Sigmoid colon (tissue), 7 donors: ENCODE measurements around the gene SIM1. TPM values are rescaled to one million over a fixed set of nuclear protein-coding genes. Genes with fewer than 3 reads are reported as not detected.

ENCODE experiments used
- DNase-seq: peaks from one replicate; pipeline ENCODE4 v3.0.0-alpha.2; 2019
- H3K27ac ChIP-seq, 4 donors: fragments of 200-600 bp; sonication (generic); one replicate each; pipeline ENCODE4 v1.5.1; 2016 to 2019; ENCODE audit warnings: mild to moderate bottlenecking in 1 of 4
- H3K27me3 ChIP-seq, 3 donors: fragments of 200-600 bp; sonication (generic); one replicate each; pipeline ENCODE4 v1.5.1; 2019; ENCODE audit warnings: mild to moderate bottlenecking in 1 of 3
- H3K36me3 ChIP-seq, 4 donors: fragments of 200-600 bp; sonication (generic); one replicate each; pipeline ENCODE4 v1.5.1; 2016 to 2019
- H3K4me1 ChIP-seq, 4 donors: fragments of 200-600 bp; sonication (generic); one replicate each; pipeline ENCODE4 v1.5.1; 2017 to 2019
- H3K4me3 ChIP-seq, 4 donors: fragments of 200-600 bp; sonication (generic); one replicate each; pipeline ENCODE4 v1.5.1; 2017 to 2019; ENCODE audit warnings: mild to moderate bottlenecking in 2 of 4, moderate library complexity in 1 of 4
- H3K9me3 ChIP-seq, 4 donors: fragments of 200-600 bp in 3 of 4; sonication (generic) in 3 of 4; one replicate each; pipeline versions ENCODE4 v1.5.1 to v1.6.1; 2013 to 2019
- CTCF ChIP-seq, 4 experiments: fragments of 450-650 bp in 3 of 4; fragments of 200-600 bp in 1 of 4; IDR thresholded peaks; one replicate each; pipeline ENCODE4 v1.5.1; 2016 to 2019; ENCODE audit warnings: antibody characterized with exemption in 4 of 4, mild to moderate bottlenecking in 3 of 4, moderate library complexity in 2 of 4
- EP300 ChIP-seq, 4 donors: sonication (generic); formaldehyde crosslinking; IDR thresholded peaks; one replicate each; pipeline ENCODE4 v1.6.1; 2017; ENCODE audit warnings: antibody characterized with exemption in 4 of 4
- POLR2A ChIP-seq, 2 donors: fragments of 450-650 bp; IDR thresholded peaks; one replicate each; pipeline ENCODE4 v1.6.1; 2016; ENCODE audit warnings: antibody characterized with exemption in 2 of 2, mild to moderate bottlenecking in 2 of 2, moderate library complexity in 2 of 2
- POLR2AphosphoS5 ChIP-seq, 4 donors: sonication (generic); formaldehyde crosslinking; IDR thresholded peaks; one replicate each; pipeline ENCODE4 v1.6.1; 2017; ENCODE audit warnings: antibody characterized with exemption in 4 of 4
- WGBS, 2 donors: extraction: QIAGEN DNeasy Blood & Tissue Kit; methylation state at CpG; one replicate each; pipeline ENCODE4 v1.1.7; 2013; 5-methylcytosine and 5-hydroxymethylcytosine counted together
- intact Hi-C: fragments of 100-400 bp; cut with DNase I; formaldehyde crosslinking; loops from one replicate; pipeline ENCODE4 v1.15.1; 2023
- polyA plus RNA-seq, 3 donors: library from polyadenylated mRNA; stranded (reverse); fragments of 200-250 nt; gene quantifications; one replicate each; pipeline ENCODE4 v1.2.3, GENCODE V29; 2013
- total RNA-seq, 4 donors: library from RNA; depleted of rRNA; stranded (reverse); fragments of >200 nt; gene quantifications; one replicate each; pipeline ENCODE4 v1.1.0, GENCODE V29; 2016
- donor health status: healthy with polysubstance abuse.
- donor health status: Bipolar disorder and iron deficiency.
- donor health status: healthy.

SIM1 gene
- total and polyA plus RNA-seq, 7 donors: not detected

- intact Hi-C loops: no loop called here
- TF ChIP-seq CTCF (IDR thresholded peaks at IDR 0.05) (no peak), EP300 (IDR thresholded peaks at IDR 0.05) (no peak), POLR2A (IDR thresholded peaks at IDR 0.05) (no peak), POLR2AphosphoS5 (IDR thresholded peaks at IDR 0.05) (no peak)
- Histone ChIP-seq H3K4me3 (no peak overlapping the region), H3K27me3 (peaks cover 0 to 10% (median 0%) of the 10 kb centered on the region in 3 donors), H3K4me1 (no peaks in the 10 kb centered on the region), H3K27ac (no peak overlapping the region), H3K9me3 (no peaks in the 10 kb centered on the region), H3K36me3 (no peaks in the 10 kb centered on the region)
- WGBS, 2 donors: 86 to 91% methylated on average over 2 of the region's 2 CpGs
- DNase-seq: no peak
These were observed 25.3 kb upstream of the SIM1 start for GRCh38 chr6:100490065-100490464.

GRCh38 chr6:100488244-100488643 lies 23.5 kb upstream of the SIM1 start:
- WGBS, 2 donors: 82 to 84% methylated on average over 5 of the region's 5 CpGs
- H3K36me3 ChIP-seq: no peaks in the 10 kb centered on the region
- no peak overlapping the region for H3K4me3 ChIP-seq
- no peaks in the 10 kb centered on the region for H3K4me1 ChIP-seq
- intact Hi-C loops: no loop called here
- H3K27ac ChIP-seq: no peak overlapping the region
- no peak for DNase-seq
- H3K9me3 ChIP-seq: no peaks in the 10 kb centered on the region
- no peak for TF ChIP-seq POLR2AphosphoS5 (IDR thresholded peaks at IDR 0.05)
- no peak for TF ChIP-seq CTCF (IDR thresholded peaks at IDR 0.05)
- TF ChIP-seq POLR2A (IDR thresholded peaks at IDR 0.05): no peak
- TF ChIP-seq EP300 (IDR thresholded peaks at IDR 0.05): no peak
- H3K27me3 ChIP-seq: peaks cover 0 to 10% (median 0%) of the 10 kb centered on the region in 3 donors

- H3K4me1 ChIP-seq: no peaks in the 10 kb centered on the region
- no peak for DNase-seq
- no peaks in the 10 kb centered on the region for H3K9me3 ChIP-seq
- peaks cover 0 to 10% (median 0%) of the 10 kb centered on the region in 3 donors for H3K27me3 ChIP-seq
- H3K36me3 ChIP-seq: no peaks in the 10 kb centered on the region
- no peak for TF ChIP-seq CTCF (IDR thresholded peaks at IDR 0.05)
- TF ChIP-seq POLR2AphosphoS5 (IDR thresholded peaks at IDR 0.05): no peak
- TF ChIP-seq POLR2A (IDR thresholded peaks at IDR 0.05): no peak
- no peak for TF ChIP-seq EP300 (IDR thresholded peaks at IDR 0.05)
- WGBS, 2 donors: 90 to 93% methylated on average over 2 of the region's 2 CpGs
- intact Hi-C loops: no loop called here
- H3K27ac ChIP-seq: no peak overlapping the region
- H3K4me3 ChIP-seq: no peak overlapping the region
These were observed 22.9 kb upstream of the SIM1 start for GRCh38 chr6:100487638-100488037.

- peaks cover 0 to 10% (median 0%) of the 10 kb centered on the region in 3 donors for H3K27me3 ChIP-seq
- no peak for TF ChIP-seq EP300 (IDR thresholded peaks at IDR 0.05)
- intact Hi-C loops: no loop called here
- H3K36me3 ChIP-seq: no peaks in the 10 kb centered on the region
- H3K4me1 ChIP-seq: no peaks in the 10 kb centered on the region
- H3K9me3 ChIP-seq: no peaks in the 10 kb centered on the region
- no peak overlapping the region for H3K4me3 ChIP-seq
- H3K27ac ChIP-seq: no peak overlapping the region
- no peak for DNase-seq
These were observed 20.5 kb upstream of the SIM1 start for GRCh38 chr6:100485268-100485667.

GRCh38 chr6:100484474-100484873 lies 19.8 kb upstream of the SIM1 start:
- no peaks in the 10 kb centered on the region for H3K9me3 ChIP-seq
- H3K27ac ChIP-seq: no peak overlapping the region
- no peak for DNase-seq
- H3K27me3 ChIP-seq: peaks cover 0 to 10% (median 0%) of the 10 kb centered on the region in 3 donors
- intact Hi-C loops: no loop called here
- no peaks in the 10 kb centered on the region for H3K4me1 ChIP-seq
- H3K4me3 ChIP-seq: no peak overlapping the region
- no peaks in the 10 kb centered on the region for H3K36me3 ChIP-seq
- TF ChIP-seq POLR2AphosphoS5 (IDR thresholded peaks at IDR 0.05) (no peak), EP300 (IDR thresholded peaks at IDR 0.05) (no peak), POLR2A (IDR thresholded peaks at IDR 0.05) (no peak), CTCF (IDR thresholded peaks at IDR 0.05) (no peak)
- WGBS, 2 donors: 84 to 85% methylated on average over 5 of the region's 5 CpGs
